Measurements from ENCODE around the gene PRMT3. TPM values are rescaled to one million over a fixed set of nuclear protein-coding genes. Genes with fewer than 3 reads are reported as not detected.

The PRMT3 gene
- total RNA-seq, 1 experiment from 2014 or later, result 22.6 TPM

DNA sequence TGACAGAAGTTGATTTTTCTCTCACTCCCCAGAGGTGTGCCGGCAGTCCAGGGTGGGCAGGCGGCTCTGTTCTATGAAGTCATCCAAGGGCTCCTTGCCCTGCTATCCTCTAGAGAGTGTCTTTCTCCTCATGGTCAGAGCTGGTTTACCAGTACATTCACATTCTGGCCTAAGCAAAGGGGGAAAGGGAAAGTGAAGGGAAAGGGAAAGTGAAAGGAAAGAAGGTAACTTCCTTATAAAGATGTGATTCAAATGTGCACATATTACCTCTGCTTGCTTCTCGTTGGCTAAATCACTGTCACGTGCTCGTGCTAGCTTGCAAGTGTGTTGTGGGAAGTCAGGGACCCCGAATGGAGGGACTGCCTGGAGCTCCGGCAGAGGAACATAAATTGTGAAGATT, 26.9 kb upstream of the PRMT3 start:
- Histone ChIP-seq H2BK12ac (ENCODE audit: insufficient read length, low read depth, low read length) (no peak overlapping the region), H4K91ac (ENCODE audit: insufficient read length, low read depth, low read length) (no peak overlapping the region), H3K23me2 (ENCODE audit: insufficient read length, low read depth, low read length, poor library complexity, severe bottlenecking) (peaks cover 7% of the 10 kb centered on the region), H3K79me2 (ENCODE audit: insufficient read depth, low read length) (no peaks in the 10 kb centered on the region), H3K4me1 (ENCODE audit: insufficient read depth, low read length) (no peaks in the 10 kb centered on the region; the same call in 1 of the 2 replicates), H3K14ac (ENCODE audit: insufficient read depth, low read length) (no peak overlapping the region), H2BK15ac (ENCODE audit: low read depth, low read length) (no peak overlapping the region), H2BK20ac (ENCODE audit: low read depth, low read length, poor library complexity, severe bottlenecking) (no peak overlapping the region), H3K4me2 (ENCODE audit: insufficient read depth, insufficient read length, low read length) (no peak overlapping the region), H4K20me1 (ENCODE audit: control insufficient read depth, insufficient read depth, insufficient read length) (no peaks in the 10 kb centered on the region), H2BK5ac (ENCODE audit: insufficient read length, low read length) (no peak overlapping the region), H3K79me1 (ENCODE audit: insufficient read depth, low read depth, low read length, poor library complexity, severe bottlenecking) (no peaks in the 10 kb centered on the region), H2AFZ (ENCODE audit: low read length) (no peak overlapping the region), H2BK120ac (ENCODE audit: low read depth, low read length, poor library complexity, severe bottlenecking) (no peak overlapping the region), H3K27ac (ENCODE audit: insufficient read length, low read depth, low read length) (no peak overlapping the region), H4K8ac (replicated peaks; ENCODE audit: insufficient read length, low read depth, low read length) (no peak overlapping the region), H3K9me3 (ENCODE audit: control insufficient read depth, low read depth, low read length) (no peaks in the 10 kb centered on the region), H3K23ac (ENCODE audit: insufficient read length, low read depth, low read length) (no peak overlapping the region), H4K5ac (ENCODE audit: insufficient read length, low read depth, low read length) (no peak overlapping the region), H3K56ac (ENCODE audit: insufficient read length, low read depth, low read length) (no peak overlapping the region), H3K9ac (ENCODE audit: extremely low read depth, insufficient read length, low read length) (no peak overlapping the region), H3T11ph (ENCODE audit: low read length) (no peak overlapping the region), H3K18ac (ENCODE audit: insufficient read length, low read depth, low read length) (no peak overlapping the region), H3K4ac (ENCODE audit: low read depth, low read length) (no peak overlapping the region), H2AK5ac (ENCODE audit: insufficient read length, low read length) (no peak overlapping the region), H3K27me3 (ENCODE audit: insufficient read depth, low read length) (peaks cover 9% of the 10 kb centered on the region; the same call in 1 of the 2 replicates)
- no peak overlapping the region for H3K4me3 Mint-ChIP-seq
- no peak overlapping the region for H3K27ac Mint-ChIP-seq
- peaks cover 0 to 4% (median 1%) of the 10 kb centered on the region in 3 experiments; a peak in 2 of 7 replicates for H3K36me3 Mint-ChIP-seq (ENCODE audit: insufficient read depth in 1 of 3, low read depth in 3 of 3)
- no peak for DNase-seq
- peaks cover 0 to 2% of the 10 kb centered on the region in 2 experiments; a peak in 1 of 5 replicates for H3K9me3 Mint-ChIP-seq
- peaks cover 7 to 13% of the 10 kb centered on the region in 2 experiments; a peak in 3 of 4 replicates for H3K4me1 Mint-ChIP-seq
- WGBS (ENCODE audit: extremely low coverage, insufficient read length, low lambda C conversion rate), result no CpG with 5 or more reads among the region's 7 CpGs
- TF ChIP-seq, protein P1, sequence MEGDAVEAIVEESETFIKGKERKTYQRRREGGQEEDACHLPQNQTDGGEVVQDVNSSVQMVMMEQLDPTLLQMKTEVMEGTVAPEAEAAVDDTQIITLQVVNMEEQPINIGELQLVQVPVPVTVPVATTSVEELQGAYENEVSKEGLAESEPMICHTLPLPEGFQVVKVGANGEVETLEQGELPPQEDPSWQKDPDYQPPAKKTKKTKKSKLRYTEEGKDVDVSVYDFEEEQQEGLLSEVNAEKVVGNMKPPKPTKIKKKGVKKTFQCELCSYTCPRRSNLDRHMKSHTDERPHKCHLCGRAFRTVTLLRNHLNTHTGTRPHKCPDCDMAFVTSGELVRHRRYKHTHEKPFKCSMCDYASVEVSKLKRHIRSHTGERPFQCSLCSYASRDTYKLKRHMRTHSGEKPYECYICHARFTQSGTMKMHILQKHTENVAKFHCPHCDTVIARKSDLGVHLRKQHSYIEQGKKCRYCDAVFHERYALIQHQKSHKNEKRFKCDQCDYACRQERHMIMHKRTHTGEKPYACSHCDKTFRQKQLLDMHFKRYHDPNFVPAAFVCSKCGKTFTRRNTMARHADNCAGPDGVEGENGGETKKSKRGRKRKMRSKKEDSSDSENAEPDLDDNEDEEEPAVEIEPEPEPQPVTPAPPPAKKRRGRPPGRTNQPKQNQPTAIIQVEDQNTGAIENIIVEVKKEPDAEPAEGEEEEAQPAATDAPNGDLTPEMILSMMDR (conservative IDR thresholded peaks at IDR 0.05), result no peak
- peaks cover 41% of the 10 kb centered on the region for H3K27me3 Mint-ChIP-seq (ENCODE audit: low read depth)
